RKO (cell line): ENCODE measurements around the gene SNRNP48.
A peak's percentile ranks its signal among the peaks of the same experiment; 100 is the strongest.

Experiments
- DNase-seq: peaks from one replicate; pipeline ENCODE4 v3.0.0-alpha.2; 2016; ENCODE audit warnings: low spot score

Gene SNRNP48

GRCh38 chr6:7594579-7595125 lies 4.7 kb downstream of the SNRNP48 start:
- no peak for DNase-seq

GRCh38 chr6:7604003-7604402 lies 14.0 kb downstream of the SNRNP48 start:
- DNase-seq = no peak

GRCh38 chr6:7604506-7604905 lies 14.5 kb downstream of the SNRNP48 start:
- no peak for DNase-seq

- peak; percentile 68 for DNase-seq
Observed at GRCh38 chr6:7615611-7616383, 25.8 kb downstream of the SNRNP48 start.

GRCh38 chr6:7617801-7618764 lies 28.1 kb downstream of the SNRNP48 start:
- DNase-seq = no peak

- DNase-seq = no peak
Observed at GRCh38 chr6:7621761-7622160, 31.8 kb downstream of the SNRNP48 start.

GRCh38 chr6:7624796-7625710 lies 35.1 kb downstream of the SNRNP48 start:
- no peak for DNase-seq

- DNase-seq = no peak
Observed at GRCh38 chr6:7628479-7628878, 38.5 kb downstream of the SNRNP48 start.

- DNase-seq = no peak
Observed at GRCh38 chr6:7628909-7629308, 38.9 kb downstream of the SNRNP48 start.

GRCh38 chr6:7629321-7629720 lies 39.3 kb downstream of the SNRNP48 start:
- no peak for DNase-seq

GRCh38 chr6:7630792-7631191 lies 40.8 kb downstream of the SNRNP48 start:
- no peak for DNase-seq

GRCh38 chr6:7631466-7631865 lies 41.5 kb downstream of the SNRNP48 start:
- DNase-seq = no peak

- DNase-seq = no peak
Observed at GRCh38 chr6:7632501-7633290, 42.7 kb downstream of the SNRNP48 start.

GRCh38 chr6:7633361-7633760 lies 43.4 kb downstream of the SNRNP48 start:
- no peak for DNase-seq

- no peak for DNase-seq
Observed at GRCh38 chr6:7636151-7636550, 46.2 kb downstream of the SNRNP48 start.

- no peak for DNase-seq
Observed at GRCh38 chr6:7637533-7637932, 47.5 kb downstream of the SNRNP48 start.

GRCh38 chr6:7639427-7639826 lies 49.4 kb downstream of the SNRNP48 start:
- DNase-seq = no peak

- no peak for DNase-seq
Observed at GRCh38 chr6:7640016-7640415, 50.0 kb downstream of the SNRNP48 start.

GRCh38 chr6:7640607-7641577 lies 50.9 kb downstream of the SNRNP48 start:
- peak; percentile 16 for DNase-seq

- DNase-seq = no peak
Observed at GRCh38 chr6:7642791-7643190, 52.8 kb downstream of the SNRNP48 start.
